ENCODE results near the gene HES2.
"Not testable (repeated sequence)": the region's sequence is repeated elsewhere in the genome, so short reads cannot be mapped to it uniquely, and the experiment has no call there.

- not testable (repeated sequence) for TF ChIP-seq CTCF, POLR2A (IDR thresholded peaks at IDR 0.05)
These were observed 8.7 kb upstream of the HES2 start for GRCh38 chr1:6428453-6428852.

Data from Peyer's patch (tissue), 4 donors.